ENCODE measurements around the gene HTR3A.

DNA sequence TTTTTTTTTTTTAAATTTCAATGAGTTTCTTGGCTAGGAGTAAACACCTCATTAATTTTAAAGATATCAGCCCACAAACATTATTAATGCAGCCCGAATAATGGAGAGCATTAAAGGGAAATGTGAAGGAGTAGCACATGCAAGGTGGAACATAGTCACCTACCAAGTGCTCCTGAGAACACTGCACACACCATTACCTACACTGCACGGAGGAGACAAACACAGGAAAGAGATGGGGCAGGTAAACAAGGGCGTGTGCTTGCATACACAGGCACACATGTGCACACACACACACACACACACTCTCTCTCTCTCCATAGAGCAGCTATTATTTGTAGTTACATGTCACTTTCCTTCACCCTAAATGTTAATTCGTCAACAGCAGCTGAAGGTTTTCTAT lies 40.1 kb upstream of the HTR3A start:
- TF ChIP-seq, protein P1, sequence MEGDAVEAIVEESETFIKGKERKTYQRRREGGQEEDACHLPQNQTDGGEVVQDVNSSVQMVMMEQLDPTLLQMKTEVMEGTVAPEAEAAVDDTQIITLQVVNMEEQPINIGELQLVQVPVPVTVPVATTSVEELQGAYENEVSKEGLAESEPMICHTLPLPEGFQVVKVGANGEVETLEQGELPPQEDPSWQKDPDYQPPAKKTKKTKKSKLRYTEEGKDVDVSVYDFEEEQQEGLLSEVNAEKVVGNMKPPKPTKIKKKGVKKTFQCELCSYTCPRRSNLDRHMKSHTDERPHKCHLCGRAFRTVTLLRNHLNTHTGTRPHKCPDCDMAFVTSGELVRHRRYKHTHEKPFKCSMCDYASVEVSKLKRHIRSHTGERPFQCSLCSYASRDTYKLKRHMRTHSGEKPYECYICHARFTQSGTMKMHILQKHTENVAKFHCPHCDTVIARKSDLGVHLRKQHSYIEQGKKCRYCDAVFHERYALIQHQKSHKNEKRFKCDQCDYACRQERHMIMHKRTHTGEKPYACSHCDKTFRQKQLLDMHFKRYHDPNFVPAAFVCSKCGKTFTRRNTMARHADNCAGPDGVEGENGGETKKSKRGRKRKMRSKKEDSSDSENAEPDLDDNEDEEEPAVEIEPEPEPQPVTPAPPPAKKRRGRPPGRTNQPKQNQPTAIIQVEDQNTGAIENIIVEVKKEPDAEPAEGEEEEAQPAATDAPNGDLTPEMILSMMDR (IDR thresholded peaks at IDR 0.05 in 8 of 11, conservative IDR thresholded peaks at IDR 0.05 in 3 of 11): no peak
- TF ChIP-seq POLR2A (IDR thresholded peaks at IDR 0.05) (no peak), POLR2AphosphoS5 (IDR thresholded peaks at IDR 0.05) (no peak)

Data from spleen (tissue), 7 donors.